K562 (cell line): ENCODE measurements around the gene MLH3. TPM values are rescaled to one million over a fixed set of nuclear protein-coding genes. Genes with fewer than 3 reads are reported as not detected.

Source experiments
- ATAC-seq: fragments of 200-7000 bp; cut with Tn5 transposase; 3 replicates; pipeline ENCODE4 v1.9.1; 2020; ENCODE audit warnings: moderate library complexity
- BruUV-seq: library from RNA; stranded (reverse); fragments of 400-500 nt; replicated peaks from 2 replicates; lab custom pipeline; 2021; lab: Mats Ljungman, UMichigan
- CTCF ChIA-PET: fragments of 300-600 bp; formaldehyde crosslinking; extraction: SDS; loops from one replicate; lab custom pipeline; 2021; ENCODE audit warnings: low intra/inter-chr PET ratio; lab: Yijun Ruan, JAX
- POLR2A ChIA-PET: fragments of 300-600, 350-650 bp; sonication (Branson Sonifier 250); formaldehyde crosslinking; extraction: SDS; loops from one replicate; lab custom pipeline; 2021; ENCODE audit warnings: antibody characterized with exemption, inconsistent platforms; lab: Yijun Ruan, JAX
- DNase-seq, 4 experiments: peaks; one replicate each; pipeline versions ENCODE4 v3.0.0 to v3.0.0-alpha.2; 2011 to 2018; ENCODE audit warnings: low spot score in 3 of 4, mixed read lengths in 3 of 4; ENCODE audit errors: extremely low read depth in 1 of 4
- FAIRE-seq: peaks from 2 replicates; lab custom pipeline; 2011; peaks lifted over from hg19 to GRCh38; lab: Jason Lieb, UNC
- H2AFZ ChIP-seq: 2 replicates; pipeline ENCODE4 v1.6.0; 2011; ENCODE audit warnings: low read depth, low read length, control low read depth, inconsistent platforms
- H3K27ac ChIP-seq: fragments of 200-600 bp; 3 replicates; pipeline ENCODE4 v1.8.0; 2011; ENCODE audit warnings: low read depth, mild to moderate bottlenecking, control low read depth, inconsistent platforms, low read length, moderate library complexity, mixed read lengths; ENCODE audit errors: extremely low read depth
- H3K27me3 ChIP-seq, 2 experiments: fragments of 300-600 bp in 1 of 2; 2 replicates in 1 of 2; 3 replicates in 1 of 2; pipeline versions ENCODE4 v1.6.0 to v1.8.0; 2011; ENCODE audit warnings: inconsistent platforms in 2 of 2, low read length in 2 of 2, mild to moderate bottlenecking in 1 of 2, mixed read lengths in 1 of 2, moderate library complexity in 1 of 2; ENCODE audit not compliant: control insufficient read depth in 2 of 2, insufficient read depth in 2 of 2
- H3K36me3 ChIP-seq: fragments of 300-600 bp; 3 replicates; pipeline ENCODE4 v1.8.0; 2011; ENCODE audit warnings: mild to moderate bottlenecking, low read length, inconsistent platforms; ENCODE audit not compliant: control insufficient read depth, insufficient read depth
- H3K4me1 ChIP-seq, 2 experiments: fragments of 200-600 bp in 1 of 2; replicated peaks in 1 of 2; 2 replicates in 1 of 2; 3 replicates in 1 of 2; pipeline versions ENCODE4 v1.5.1 to v1.8.0; 2011; ENCODE audit warnings: inconsistent platforms in 2 of 2, low read length in 2 of 2, mild to moderate bottlenecking in 1 of 2, mixed read lengths in 1 of 2, moderate library complexity in 1 of 2; ENCODE audit not compliant: control insufficient read depth in 2 of 2, insufficient read depth in 2 of 2
- H3K4me2 ChIP-seq: 2 replicates; pipeline ENCODE4 v1.6.1; 2011; ENCODE audit warnings: low read length, control low read depth, inconsistent platforms, mixed read lengths; ENCODE audit not compliant: insufficient read depth
- H3K4me3 ChIP-seq: fragments of 200-600 bp; sonication (generic), shearing (Covaris generic); 2 replicates; pipeline ENCODE4 v1.5.1; 2016; ENCODE audit warnings: control low read depth, inconsistent platforms
- H3K79me2 ChIP-seq: fragments of 200-600 bp; 3 replicates; pipeline ENCODE4 v1.8.0; 2011; ENCODE audit warnings: low read length, inconsistent platforms; ENCODE audit not compliant: control insufficient read depth, insufficient read depth
- H3K9ac ChIP-seq, 2 experiments: 2 replicates each; pipeline versions ENCODE4 v1.6.0 to v1.6.1; 2011; ENCODE audit warnings: low read depth in 2 of 2, low read length in 2 of 2, control low read depth in 1 of 2, inconsistent platforms in 1 of 2, mild to moderate bottlenecking in 1 of 2, mixed read lengths in 1 of 2; ENCODE audit not compliant: insufficient read depth in 1 of 2
- H3K9me1 ChIP-seq: one replicate; pipeline ENCODE4 v1.6.0; 2011; ENCODE audit warnings: inconsistent platforms, mild to moderate bottlenecking, low read length, moderate library complexity; ENCODE audit not compliant: control insufficient read depth, insufficient read depth
- H3K9me3 ChIP-seq: replicated peaks from 2 replicates; pipeline ENCODE4 v1.5.1; 2011; ENCODE audit warnings: low read depth, low read length, inconsistent platforms; ENCODE audit not compliant: control insufficient read depth, insufficient read depth
- H4K20me1 ChIP-seq: replicated peaks from 2 replicates; pipeline ENCODE4 v1.6.1; 2011; ENCODE audit warnings: low read length, inconsistent platforms, mixed read lengths; ENCODE audit not compliant: control insufficient read depth, insufficient read depth
- BHLHE40 ChIP-seq: IDR thresholded peaks from 2 replicates; pipeline ENCODE4 v1.6.1; 2011; ENCODE audit warnings: low read length, improper control_type of control experiment
- BRD9 ChIP-seq: fragments of 450-650 bp; IDR thresholded peaks from 2 replicates; pipeline ENCODE4 v1.6.1; 2018; ENCODE audit warnings: low read depth; ENCODE audit not compliant: partially characterized antibody
- CTBP1 ChIP-seq: fragments of 450-650 bp; IDR thresholded peaks from 2 replicates; pipeline ENCODE4 v1.6.1; 2016; ENCODE audit warnings: borderline replicate concordance
- DIDO1 ChIP-seq: fragments of 450-650 bp; IDR thresholded peaks from 2 replicates; pipeline ENCODE4 v1.6.1; 2016; ENCODE audit warnings: low read depth, missing biosample characterization, missing genetic modification characterization
- FUS ChIP-seq: fragments of 200-400 bp; formaldehyde crosslinking; optimal IDR thresholded peaks from 2 replicates; pipeline ENCODE3; 2017; ENCODE audit warnings: low read depth, low read length
- IRF2 ChIP-seq: sonication (generic); formaldehyde crosslinking; IDR thresholded peaks from 2 replicates; pipeline ENCODE4 v1.8.1; 2022; ENCODE audit warnings: mild to moderate bottlenecking, missing genetic modification reagents
- LARP7 ChIP-seq: fragments of 450-650 bp; IDR thresholded peaks from 2 replicates; pipeline ENCODE4 v1.6.1; 2016
- MAZ ChIP-seq, 2 experiments: fragments of 450-650 bp in 1 of 2; sonication (generic) in 1 of 2; formaldehyde crosslinking; IDR thresholded peaks in 1 of 2; conservative IDR thresholded peaks in 1 of 2; 2 replicates each; pipeline versions ENCODE4 v1.4.0 to v1.5.0; 2020; ENCODE audit warnings: mild to moderate bottlenecking in 1 of 2, missing genetic modification reagents in 1 of 2
- POLR2AphosphoS5 ChIP-seq: IDR thresholded peaks from 2 replicates; pipeline ENCODE4 v1.6.1; 2011; ENCODE audit warnings: mild to moderate bottlenecking, low read depth, low read length, moderate library complexity; ENCODE audit not compliant: control insufficient read depth, insufficient read depth
- POLR2H ChIP-seq: IDR thresholded peaks from 2 replicates; pipeline ENCODE4 v1.6.1; 2016; ENCODE audit warnings: missing genetic modification characterization, low read depth, mild to moderate bottlenecking, control low read depth, missing compliant biosample characterization, moderate library complexity
- ZC3H11A ChIP-seq: IDR thresholded peaks from 2 replicates; pipeline ENCODE4 v1.6.1; 2012; ENCODE audit warnings: low read depth, low read length, improper control_type of control experiment
- ZNF146 ChIP-seq: IDR thresholded peaks from one replicate; pipeline ENCODE4 v1.6.1; 2018; ENCODE audit warnings: missing compliant biosample characterization; ENCODE audit not compliant: unreplicated experiment
- ZNF324 ChIP-seq: fragments of 250-450 bp; sonication (Bioruptor Pico); IDR thresholded peaks from 2 replicates; pipeline ENCODE4 v1.4.0; 2020; ENCODE audit warnings: mild to moderate bottlenecking
- ZNF583 ChIP-seq: fragments of 250-450 bp; sonication (Bioruptor Pico); IDR thresholded peaks from 2 replicates; pipeline ENCODE4 v1.4.0; 2020
- WGBS: fragments of 100-300 bp; shearing (Covaris generic); methylation state at CpG from one replicate; pipeline ENCODE4 v1.1.6; 2016; ENCODE audit warnings: low coverage, mixed read lengths; ENCODE audit not compliant: insufficient coverage; ENCODE audit errors: missing lambda C conversion rate; 5-methylcytosine and 5-hydroxymethylcytosine counted together
- in situ Hi-C: fragments of 300-500 bp; cut with MboI; formaldehyde crosslinking; loops from 4 replicates; pipeline ENCODE4 v1.15.0; 2018; ENCODE audit warnings: inconsistent platforms, mixed read lengths
- intact Hi-C: fragments of 100-400 bp; cut with micrococcal nuclease; formaldehyde crosslinking; loops from 2 replicates; pipeline ENCODE4 v1.14.2; 2022
- polyA plus RNA-seq, 8 experiments: library from polyadenylated mRNA; depleted of rRNA in 4 of 8; stranded (reverse) in 5 of 8; unstranded in 3 of 8; fragments of >200 nt; fragmentation: Nextera tagmentation in 2 of 8; fragmentation: Illumina TruSeq in 1 of 8; extraction: Ambion mirVana in 2 of 8; extraction: Trizol in 1 of 8; gene quantifications; 2 replicates each; pipeline versions ENCODE4 v1.2.1 to v1.2.3, GENCODE V29; 2011 to 2014; ENCODE audit warnings: inconsistent platforms in 1 of 8, missing spikeins in 1 of 8
- total RNA-seq, 7 experiments: library from RNA; depleted of rRNA in 6 of 7; stranded (reverse); fragments of >200 nt in 6 of 7; fragmentation: Illumina TruSeq in 2 of 7; extraction: Trizol in 2 of 7; gene quantifications; 2 replicates each; pipeline versions ENCODE4 v1.2.1 to v1.2.3, GENCODE V29; 2011 to 2021; ENCODE audit warnings: low replicate concordance in 1 of 7
- TF ChIP-seq, protein P1 (sequence below): sonication (generic); formaldehyde crosslinking; IDR thresholded peaks from 2 replicates; pipeline ENCODE4 v1.8.0; 2023; ENCODE audit warnings: mild to moderate bottlenecking, missing genetic modification reagents

Gene MLH3
- total and polyA plus RNA-seq, 9 of the 15 experiments (the other 6 are each of a cell fraction or from before 2014, with no cell fraction given) = 5.9 to 15.3 (median 10.7) TPM

DNA sequence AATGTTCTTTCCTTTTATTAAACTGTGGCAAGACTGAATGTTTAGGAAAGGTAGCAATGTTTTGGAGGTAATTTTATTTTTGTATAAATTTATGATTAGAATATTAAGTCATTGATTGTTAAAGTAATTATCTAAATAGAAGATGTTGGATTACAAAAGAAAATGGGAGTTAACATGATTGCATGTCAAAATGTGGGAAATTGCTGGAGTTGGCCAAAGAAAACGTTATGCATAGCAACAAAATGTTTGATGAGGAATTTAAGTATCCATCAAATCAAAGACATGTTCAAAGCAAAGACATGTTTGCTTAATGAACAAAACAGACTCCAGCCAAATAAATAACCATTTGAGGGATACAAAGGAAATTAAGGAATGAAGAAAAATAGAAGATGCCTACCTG is 3.2 kb upstream of the MLH3 start:
- no peak overlapping the region for H2AFZ ChIP-seq
- H3K4me1 ChIP-seq = peaks cover 0 to 9% of the 10 kb centered on the region in 2 experiments; a peak in 4 of 5 replicates
- CTCF ChIA-PET = no interaction called here
- no peak for TF ChIP-seq BRD9
- no peak for TF ChIP-seq CTBP1
- no peak for TF ChIP-seq LARP7
- TF ChIP-seq BHLHE40 = no peak
- no peak for TF ChIP-seq ZNF146 (CRISPR knock-in tag)
- no peak for TF ChIP-seq IRF2 (CRISPR knock-in tag)
- TF ChIP-seq MAZ (CRISPR knock-in tag; conservative IDR thresholded peaks at IDR 0.05 in 1 of 2, IDR thresholded peaks at IDR 0.05 in 1 of 2) = no peak
- TF ChIP-seq ZNF583 (CRISPR knock-in tag) = no peak
- TF ChIP-seq, protein P1, sequence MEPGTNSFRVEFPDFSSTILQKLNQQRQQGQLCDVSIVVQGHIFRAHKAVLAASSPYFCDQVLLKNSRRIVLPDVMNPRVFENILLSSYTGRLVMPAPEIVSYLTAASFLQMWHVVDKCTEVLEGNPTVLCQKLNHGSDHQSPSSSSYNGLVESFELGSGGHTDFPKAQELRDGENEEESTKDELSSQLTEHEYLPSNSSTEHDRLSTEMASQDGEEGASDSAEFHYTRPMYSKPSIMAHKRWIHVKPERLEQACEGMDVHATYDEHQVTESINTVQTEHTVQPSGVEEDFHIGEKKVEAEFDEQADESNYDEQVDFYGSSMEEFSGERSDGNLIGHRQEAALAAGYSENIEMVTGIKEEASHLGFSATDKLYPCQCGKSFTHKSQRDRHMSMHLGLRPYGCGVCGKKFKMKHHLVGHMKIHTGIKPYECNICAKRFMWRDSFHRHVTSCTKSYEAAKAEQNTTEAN = no peak
- no peak for TF ChIP-seq POLR2H (tag)
- TF ChIP-seq FUS = no peak
- TF ChIP-seq ZC3H11A = no peak
- TF ChIP-seq DIDO1 (tag) = no peak
- TF ChIP-seq ZNF324 (CRISPR knock-in tag) = no peak
- TF ChIP-seq POLR2AphosphoS5 = no peak
- intact Hi-C loops (no loop called here), in situ Hi-C loops (no loop called here)
- FAIRE-seq (no peak), ATAC-seq (no peak), DNase-seq (no peak)
- no peak overlapping the region for H3K4me3 ChIP-seq
- WGBS = 44% methylated on average over 1 of the region's 1 CpG
- peaks cover 3% of the 10 kb centered on the region; the same call in 2 of the 3 replicates for H3K36me3 ChIP-seq
- peaks cover 24% of the 10 kb centered on the region for H3K79me2 ChIP-seq
- no peaks in the 10 kb centered on the region for H4K20me1 ChIP-seq
- BruUV-seq = no TSS peak
- H3K27ac ChIP-seq = no peak overlapping the region
- no peak overlapping the region for H3K4me2 ChIP-seq
- H3K9me3 ChIP-seq = no peaks in the 10 kb centered on the region
- no peaks in the 10 kb centered on the region for H3K9me1 ChIP-seq
- no peaks in the 10 kb centered on the region for H3K27me3 ChIP-seq
- no peak overlapping the region for H3K9ac ChIP-seq
- POLR2A ChIA-PET = no interaction called here
